ENCODE measurements around the gene MFAP2. TPM values are rescaled to one million over a fixed set of nuclear protein-coding genes. Genes with fewer than 3 reads are reported as not detected.

Gene MFAP2
- total and polyA plus RNA-seq, 2 of the 8 experiments (the other 6 are each of a cell fraction or from before 2014, with no cell fraction given), result 172 to 326 TPM

DNA sequence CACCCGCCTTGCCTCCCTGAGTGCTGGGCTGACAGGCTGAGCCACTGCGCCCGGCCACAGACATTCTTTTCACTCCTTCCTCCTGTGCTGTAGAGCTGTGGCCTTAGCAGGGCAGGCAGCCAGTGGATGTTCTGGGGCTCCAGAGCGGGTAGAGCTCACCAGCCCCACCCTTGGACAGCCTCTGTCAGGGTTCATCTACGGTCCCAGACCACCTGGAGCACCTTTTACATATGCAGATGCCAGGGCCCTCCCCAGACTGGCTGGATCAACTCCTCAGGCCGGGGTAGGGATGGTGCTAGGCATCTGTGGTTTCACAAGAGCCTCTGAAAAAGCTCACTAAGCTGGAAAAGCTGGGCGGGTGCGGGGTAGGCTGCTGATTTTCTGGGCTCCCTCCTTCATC lies 26.7 kb upstream of the MFAP2 start:
- H3K36me3 ChIP-seq (ENCODE audit: control insufficient read depth in 2 of 4, insufficient read depth in 4 of 4, low read length in 3 of 4), result peaks cover 0 to 21% (median 14%) of the 10 kb centered on the region in 4 experiments; a peak in 7 of 8 replicates
- no peaks in the 10 kb centered on the region for H3K79me1 ChIP-seq (ENCODE audit: low read depth, low read length)
- H3K9ac ChIP-seq (replicated peaks in 1 of 4; ENCODE audit: extremely low read depth in 1 of 4, low read depth in 3 of 4, low read length in 3 of 4), result no peak overlapping the region
- ChIA-PET POLR2A (ENCODE audit: partially characterized antibody) (interaction anchor here (0.9 to 1.3 kb wide), 4 partner anchors 9 to 28 kb away, joined by 3 to 5 read pairs (median 3); partner anchors contain the start of gene MFAP2), CTCF (ENCODE audit: partially characterized antibody) (interaction anchor here (0.6 to 11.4 kb wide), 9 partner anchors 10 to 97 kb away, joined by 3 to 164 read pairs (median 4); no protein-coding TSS in a partner anchor)
- H2BK12ac ChIP-seq (ENCODE audit: low read depth, low read length), result no peak overlapping the region
- H3K14ac ChIP-seq (ENCODE audit: insufficient read length), result no peak overlapping the region
- TF ChIP-seq GTF2F1 (IDR thresholded peaks at IDR 0.05; ENCODE audit: borderline replicate concordance, low read depth, low read length) (no peak), RXRA (IDR thresholded peaks at IDR 0.05; ENCODE audit: insufficient read depth, low read depth, low read length) (0 out of 2 replicates have a peak, but pooled peaks have one; percentile 25), NANOG (IDR thresholded peaks at IDR 0.05; ENCODE audit: insufficient read depth, low read depth, low read length, poor library complexity, severe bottlenecking) (no peak), BCL11A (IDR thresholded peaks at IDR 0.05; ENCODE audit: low read depth in 2 of 2, low read length in 2 of 2) (no peak), KDM1A (IDR thresholded peaks at IDR 0.05; ENCODE audit: borderline replicate concordance, low read length) (no peak)
- TF ChIP-seq, protein P1, sequence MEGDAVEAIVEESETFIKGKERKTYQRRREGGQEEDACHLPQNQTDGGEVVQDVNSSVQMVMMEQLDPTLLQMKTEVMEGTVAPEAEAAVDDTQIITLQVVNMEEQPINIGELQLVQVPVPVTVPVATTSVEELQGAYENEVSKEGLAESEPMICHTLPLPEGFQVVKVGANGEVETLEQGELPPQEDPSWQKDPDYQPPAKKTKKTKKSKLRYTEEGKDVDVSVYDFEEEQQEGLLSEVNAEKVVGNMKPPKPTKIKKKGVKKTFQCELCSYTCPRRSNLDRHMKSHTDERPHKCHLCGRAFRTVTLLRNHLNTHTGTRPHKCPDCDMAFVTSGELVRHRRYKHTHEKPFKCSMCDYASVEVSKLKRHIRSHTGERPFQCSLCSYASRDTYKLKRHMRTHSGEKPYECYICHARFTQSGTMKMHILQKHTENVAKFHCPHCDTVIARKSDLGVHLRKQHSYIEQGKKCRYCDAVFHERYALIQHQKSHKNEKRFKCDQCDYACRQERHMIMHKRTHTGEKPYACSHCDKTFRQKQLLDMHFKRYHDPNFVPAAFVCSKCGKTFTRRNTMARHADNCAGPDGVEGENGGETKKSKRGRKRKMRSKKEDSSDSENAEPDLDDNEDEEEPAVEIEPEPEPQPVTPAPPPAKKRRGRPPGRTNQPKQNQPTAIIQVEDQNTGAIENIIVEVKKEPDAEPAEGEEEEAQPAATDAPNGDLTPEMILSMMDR (IDR thresholded peaks at IDR 0.05; ENCODE audit: control extremely low read depth in 1 of 3, insufficient read depth in 1 of 3, low read depth in 1 of 3, low read length in 3 of 3), result no peak
- no peak overlapping the region for H2BK5ac ChIP-seq (ENCODE audit: low read depth, low read length)
- H2BK120ac ChIP-seq (replicated peaks; ENCODE audit: low read depth, low read length), result no peak overlapping the region
- peaks cover 0 to 7% of the 10 kb centered on the region in 2 experiments for H4K20me1 ChIP-seq (replicated peaks in 1 of 2; ENCODE audit: control insufficient read depth in 1 of 2, insufficient read depth in 2 of 2, low read length in 2 of 2)
- peaks cover 0 to 4% of the 10 kb centered on the region in 2 experiments; a peak in 1 of 4 replicates for H3K79me2 ChIP-seq (ENCODE audit: control insufficient read depth in 1 of 2, insufficient read depth in 2 of 2, low read length in 2 of 2)
- peaks cover 0 to 19% (median 9%) of the 10 kb centered on the region in 4 experiments; a peak in 6 of 7 replicates for H3K4me1 ChIP-seq (replicated peaks in 1 of 4; ENCODE audit: control insufficient read depth in 3 of 4, insufficient read depth in 4 of 4, low read length in 3 of 4)
- peaks cover 3% of the 10 kb centered on the region; the same call in 1 of the 2 replicates for H3K23me2 ChIP-seq (ENCODE audit: low read depth, low read length)
- no peak overlapping the region for H4K91ac ChIP-seq (replicated peaks; ENCODE audit: insufficient read length, low read length)
- H3K23ac ChIP-seq (ENCODE audit: insufficient read length), result no peak overlapping the region
- no peak overlapping the region for H4K5ac ChIP-seq (ENCODE audit: insufficient read length, low read depth, low read length)
- no peak overlapping the region; the same call in 1 of the 2 replicates for H3K18ac ChIP-seq (ENCODE audit: extremely low read depth, low read length)
- no peak overlapping the region for H2BK20ac ChIP-seq (ENCODE audit: low read length)
- DNase-seq (ENCODE audit: low read depth in 1 of 2, low spot score in 2 of 2) (no peak), FAIRE-seq (no peak)
- no peak overlapping the region for H3K56ac ChIP-seq (replicated peaks; ENCODE audit: insufficient read length, low read depth, low read length)
- no peaks in the 10 kb centered on the region for H3K9me3 ChIP-seq (ENCODE audit: insufficient read depth in 2 of 2, low read depth in 1 of 2, low read length in 1 of 2)
- 55% methylated on average over 6 of the region's 8 CpGs; no CpG with 5 or more reads in 1 of the 2 experiments for WGBS, 2 experiments (ENCODE audit: extremely low coverage in 1 of 2, insufficient coverage in 1 of 2, insufficient read length in 1 of 2, insufficient replicate concordance in 2 of 2, low coverage in 1 of 2, low lambda C conversion rate in 2 of 2, missing lambda C conversion rate in 1 of 2)
- H3K27ac ChIP-seq (ENCODE audit: low read depth, low read length), result no peak overlapping the region
- no peak overlapping the region for H2BK15ac ChIP-seq (ENCODE audit: low read length)
- H2AFZ ChIP-seq (ENCODE audit: low read length), result no peak overlapping the region
- no peaks in the 10 kb centered on the region for H3K27me3 ChIP-seq (replicated peaks in 1 of 4; ENCODE audit: control insufficient read depth in 3 of 4, extremely low read depth in 1 of 4, insufficient read depth in 3 of 4, low read length in 3 of 4)
- H2AK5ac ChIP-seq (ENCODE audit: low read depth, low read length), result no peak overlapping the region
- peak overlapping the region in 1 of 2 experiments; percentile 42; a peak in 1 of 4 replicates for H3K4me2 ChIP-seq (ENCODE audit: insufficient read depth in 1 of 2, low read depth in 2 of 2, low read length in 2 of 2)
- H4K8ac ChIP-seq (ENCODE audit: extremely low read depth, insufficient read depth, low read length), result peak overlapping the region; percentile 7; the same call in 1 of the 2 replicates
- H3K4me3 ChIP-seq (ENCODE audit: extremely low read depth in 1 of 4, insufficient read depth in 2 of 4, low read depth in 3 of 4, low read length in 4 of 4), result no peak overlapping the region
- no peak overlapping the region for H3K4ac ChIP-seq (replicated peaks; ENCODE audit: insufficient read length, low read depth, low read length)
